ENCODE results near the gene ANKK1. TPM values are rescaled to one million over a fixed set of nuclear protein-coding genes. Genes with fewer than 3 reads are reported as not detected.

The ANKK1 gene
- total RNA-seq, 1 donor from 2014 or later: 0.16 TPM

DNA sequence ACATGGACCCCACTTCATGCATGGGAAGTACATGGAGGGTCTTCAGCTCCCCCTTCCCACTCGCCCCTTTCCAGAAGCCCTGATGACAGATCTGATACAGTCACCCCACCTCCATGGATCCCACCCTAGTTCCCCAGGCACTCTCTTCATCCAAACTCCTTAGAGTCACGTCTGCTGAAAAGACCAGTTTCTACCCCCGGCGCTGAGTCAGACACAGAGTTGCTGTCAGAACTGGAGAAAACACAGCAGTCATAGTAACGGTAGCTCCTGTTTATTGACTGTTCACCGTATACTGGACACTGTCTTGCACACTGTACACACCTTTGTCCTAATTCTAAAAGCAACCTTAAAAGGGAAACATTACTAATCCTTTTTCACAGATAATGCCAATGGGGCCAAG is 58.5 kb downstream of the ANKK1 start:
- intact Hi-C loops (cut with DNase I): no loop called here

DNA sequence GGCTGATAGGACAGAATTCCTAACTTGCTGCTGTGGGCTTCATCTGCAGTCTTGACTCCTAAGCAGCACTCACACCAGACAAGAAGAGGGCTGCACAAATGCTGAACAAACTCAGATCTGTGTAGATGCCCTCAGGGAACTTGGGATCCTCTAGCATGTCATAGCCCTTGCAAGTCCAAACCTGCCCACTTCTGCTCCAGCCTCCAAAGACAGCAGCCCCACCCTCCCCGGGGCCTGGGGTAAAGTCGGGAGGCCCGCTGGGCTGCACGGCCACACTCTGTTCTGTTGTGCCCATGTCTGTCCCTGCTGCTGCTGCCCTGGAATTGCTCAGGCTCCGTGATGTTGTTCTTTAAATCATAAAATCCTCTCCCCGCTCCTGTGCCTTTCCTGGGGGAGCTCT is 59.4 kb downstream of the ANKK1 start:
- intact Hi-C loops (cut with DNase I): no loop called here

More for the DNA sequence above, 58.5 kb downstream of the ANKK1 start:
- DNase-seq (ENCODE audit: low spot score): no peak

DNA sequence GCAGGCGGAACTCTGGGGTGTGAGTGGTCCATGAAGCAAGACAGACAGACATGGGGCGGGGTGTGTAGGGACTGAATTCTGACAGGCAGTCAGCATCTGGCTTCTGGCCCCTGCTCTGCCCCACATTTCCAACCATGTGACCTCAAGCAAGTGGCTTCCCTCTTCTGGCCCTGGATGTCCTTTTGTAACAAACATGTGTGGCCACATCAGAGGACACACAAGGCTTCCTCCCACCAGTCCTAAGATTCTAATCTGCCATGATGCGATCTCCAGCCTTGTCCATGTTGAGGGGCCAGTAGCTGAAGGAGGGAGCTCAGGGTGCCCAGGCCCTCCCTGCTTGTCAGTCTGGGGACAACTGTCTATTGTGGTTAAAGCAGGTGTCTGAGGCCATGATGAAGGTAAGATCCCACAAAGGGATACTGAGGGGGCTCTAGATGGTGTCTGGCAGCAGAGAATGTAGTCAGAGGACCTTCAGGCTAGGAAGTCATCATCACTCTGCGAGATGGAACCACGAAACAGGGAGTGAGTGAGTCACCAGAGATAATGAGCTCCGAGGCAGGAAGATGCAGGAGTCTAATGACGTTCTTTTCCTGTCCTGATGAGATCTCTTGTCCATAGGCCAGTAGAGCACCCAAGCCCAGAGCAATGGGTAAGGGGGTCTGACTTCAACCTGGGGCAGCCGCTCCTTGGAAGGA is 60.2 kb downstream of the ANKK1 start:
- no peak for DNase-seq (ENCODE audit: low spot score)
- intact Hi-C loops (cut with DNase I): no loop called here

More for the DNA sequence above, 59.4 kb downstream of the ANKK1 start:
- DNase-seq (ENCODE audit: low spot score): no peak

DNA sequence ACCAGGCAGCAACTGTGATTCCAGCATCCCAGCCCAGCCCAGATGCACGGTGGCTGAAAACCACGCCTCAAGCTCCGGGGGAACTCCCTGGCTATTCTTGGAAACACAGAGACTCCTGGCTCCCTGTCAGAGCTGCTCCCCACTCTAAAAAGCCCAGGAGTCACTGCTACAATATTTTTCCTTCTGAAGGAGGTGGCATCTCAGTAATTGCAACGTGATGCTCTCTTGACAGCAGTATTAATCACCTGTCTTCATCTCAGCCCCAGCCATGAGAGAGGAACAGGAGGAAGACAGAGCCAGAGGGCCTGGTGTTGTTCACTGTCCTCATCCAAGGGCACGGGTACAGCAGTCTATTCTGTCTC is 60.7 kb downstream of the ANKK1 start:
- no peak for DNase-seq (ENCODE audit: low spot score)
- intact Hi-C loops (cut with DNase I): no loop called here

DNA sequence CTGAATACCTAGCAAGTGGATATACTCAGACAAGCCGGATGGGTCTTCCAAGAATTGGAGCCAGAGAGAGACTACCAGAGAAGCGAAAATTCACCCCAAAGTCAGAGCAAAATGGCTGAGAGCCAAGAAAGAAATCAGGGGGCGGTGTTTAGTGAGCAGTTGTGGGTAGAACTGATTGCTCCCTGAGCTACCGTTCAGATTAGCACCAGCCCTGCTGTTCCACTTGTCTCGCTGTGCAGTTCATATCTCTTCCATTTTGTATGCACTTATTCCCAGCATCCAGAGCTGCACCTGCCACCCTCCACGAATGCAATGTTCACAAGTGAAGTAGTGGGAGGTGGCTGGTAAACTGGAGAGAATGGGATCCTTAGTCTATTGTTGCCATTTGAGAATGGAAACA is 62.2 kb downstream of the ANKK1 start:
- intact Hi-C loops (cut with DNase I): no loop called here

More for the DNA sequence above, 62.2 kb downstream of the ANKK1 start:
- DNase-seq (ENCODE audit: low spot score): no peak

Small RNA genes lying within 50 kb of the gene (microRNA-seq; reads per million reads assigned to microRNA genes)
- not detected for gene MIR4301

Other genes starting within 250 kb of the ANKK1 start
- gene TTC12, start 73.2 kb upstream of the ANKK1 start, total RNA-seq: 12.0 TPM
- gene DRD2, start 87.6 kb downstream of the ANKK1 start, total RNA-seq: not detected

Data from cardiac septum (tissue), 1 donor.